ENCODE data around the gene RFT1.

The RFT1 gene

DNA sequence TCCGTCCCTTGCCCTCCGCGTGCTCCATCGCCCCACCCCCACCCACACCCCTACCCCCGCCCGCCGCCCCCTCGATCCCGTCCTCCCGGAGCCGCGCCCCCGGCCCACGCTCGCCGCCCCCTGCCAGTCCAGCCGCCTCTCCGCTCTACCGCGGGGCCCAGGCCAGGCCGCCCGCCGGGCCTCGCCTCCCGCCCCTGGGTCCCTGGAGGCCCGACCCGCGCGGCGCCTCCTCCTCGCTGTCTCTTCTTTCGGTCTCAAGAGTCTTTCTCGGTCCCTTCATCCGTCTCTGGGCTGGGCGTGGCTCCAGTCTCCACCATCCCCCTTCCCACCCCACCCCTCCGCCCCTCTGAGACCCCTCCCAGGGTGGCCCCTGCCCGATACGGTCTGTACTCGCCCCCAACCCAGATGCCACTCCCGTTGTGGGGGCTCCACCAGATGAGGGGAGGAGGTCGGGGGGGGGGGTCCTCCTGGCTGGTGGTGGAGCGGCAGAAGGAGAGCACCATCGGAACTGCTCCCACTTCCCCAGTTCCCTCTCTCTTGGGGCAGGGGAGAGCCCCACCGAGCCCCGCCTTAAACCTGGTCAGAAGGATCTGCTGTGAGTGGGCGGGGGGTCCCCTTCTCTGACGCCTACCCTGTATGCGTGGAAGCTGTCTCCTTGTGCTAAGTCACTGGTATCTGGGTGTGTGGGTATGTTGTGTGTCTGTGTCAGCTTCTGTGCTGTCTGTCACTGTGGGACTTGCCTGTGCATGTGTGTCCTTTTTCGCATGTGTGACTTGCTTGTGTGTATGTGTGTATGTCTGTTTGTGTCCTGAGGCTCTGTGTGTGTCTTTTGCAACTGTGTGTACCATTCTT lies 31.8 kb upstream of the RFT1 start:
- TF ChIP-seq CTCF (IDR thresholded peaks at IDR 0.05; ENCODE audit: low read depth, low read length), result no peak
- no peak for DNase-seq (ENCODE audit: extremely low read depth, low read depth)

- TF ChIP-seq CTCF (IDR thresholded peaks at IDR 0.05; ENCODE audit: low read depth, low read length), result no peak
- DNase-seq (ENCODE audit: extremely low read depth, low read depth), result no peak
Observed at GRCh38 chr3:53161450-53161819, 31.2 kb upstream of the RFT1 start.

DNA sequence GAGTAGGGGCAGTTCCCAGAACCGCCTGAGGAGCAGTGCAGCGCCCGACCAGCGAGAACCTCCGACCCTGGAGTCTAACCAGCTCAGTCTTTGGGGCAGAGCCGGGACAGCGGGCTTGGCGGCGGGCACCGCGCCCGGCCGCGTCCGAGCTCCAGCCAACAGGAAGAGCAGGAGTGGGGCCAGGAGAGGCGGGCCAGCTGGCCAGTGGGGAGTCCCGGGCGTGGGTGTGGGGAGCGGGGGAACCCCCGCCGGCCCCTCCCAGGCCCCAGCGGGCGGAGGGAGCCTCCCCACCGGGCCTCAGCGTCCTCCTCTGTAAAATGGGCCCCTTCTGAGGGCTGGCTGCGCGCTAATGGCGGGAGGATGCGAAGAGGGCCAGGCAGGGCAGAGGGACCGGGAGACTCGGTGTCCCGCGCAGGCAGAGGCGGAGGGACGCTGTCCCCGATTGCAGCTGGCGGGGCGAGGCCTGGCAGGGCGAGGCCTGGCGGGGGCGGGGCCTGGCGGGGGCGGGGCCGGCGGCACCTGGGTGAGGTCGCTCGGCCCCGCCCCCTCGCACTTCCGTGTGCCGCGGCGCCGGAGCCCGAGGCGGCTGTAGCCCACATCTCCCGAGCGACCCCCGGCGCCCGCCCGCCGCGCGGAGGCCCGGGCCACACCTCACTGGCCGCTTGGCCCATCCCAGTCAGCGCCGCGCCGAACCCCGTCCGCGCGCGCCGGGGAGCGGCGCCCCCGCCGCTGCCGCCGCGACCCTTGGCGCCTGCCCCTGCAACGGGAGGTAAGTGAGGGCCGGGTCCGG lies 30.6 kb upstream of the RFT1 start, which contains the start of gene PRKCD:
TSS of gene PRKCD (plus strand) at position 550 of the 790 bp plus-strand sequence. CDS start 17,214 bp downstream, outside the sequence.
- peak; percentile 77 for DNase-seq (ENCODE audit: extremely low read depth, low read depth)
- peak; percentile 47 for TF ChIP-seq CTCF (IDR thresholded peaks at IDR 0.05; ENCODE audit: low read depth, low read length)

DNA sequence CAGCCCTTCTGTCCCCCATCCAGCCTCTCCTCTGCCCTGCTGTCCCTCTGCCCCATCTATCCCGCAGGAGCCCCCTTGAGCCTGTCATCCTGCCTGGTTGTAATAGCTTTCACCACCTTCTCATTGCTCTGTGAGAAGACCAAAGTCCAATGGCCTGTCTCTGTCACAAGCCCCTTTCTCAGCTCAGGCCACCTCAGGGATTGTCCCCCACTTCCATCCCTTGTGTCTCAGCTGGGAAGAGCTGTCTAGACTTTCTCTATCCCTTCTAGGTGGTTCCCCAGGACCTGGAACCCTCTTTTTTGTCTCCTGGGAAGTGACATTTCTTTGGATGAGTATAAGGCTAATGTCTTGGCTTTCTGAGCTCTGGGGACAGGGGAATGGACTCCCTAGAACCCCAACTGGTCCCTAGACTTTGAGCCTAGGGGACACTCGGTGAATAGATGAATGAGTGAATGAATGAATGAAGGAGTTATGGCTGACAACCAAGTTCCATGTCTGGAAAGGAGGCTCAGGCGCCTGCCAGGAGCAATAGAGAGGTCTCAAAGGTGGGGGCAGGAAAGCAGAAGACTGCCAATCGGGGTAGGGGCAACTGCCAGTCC lies 29.9 kb upstream of the RFT1 start:
- DNase-seq (ENCODE audit: extremely low read depth, low read depth), result no peak
- TF ChIP-seq CTCF (IDR thresholded peaks at IDR 0.05; ENCODE audit: low read depth, low read length), result no peak

DNA sequence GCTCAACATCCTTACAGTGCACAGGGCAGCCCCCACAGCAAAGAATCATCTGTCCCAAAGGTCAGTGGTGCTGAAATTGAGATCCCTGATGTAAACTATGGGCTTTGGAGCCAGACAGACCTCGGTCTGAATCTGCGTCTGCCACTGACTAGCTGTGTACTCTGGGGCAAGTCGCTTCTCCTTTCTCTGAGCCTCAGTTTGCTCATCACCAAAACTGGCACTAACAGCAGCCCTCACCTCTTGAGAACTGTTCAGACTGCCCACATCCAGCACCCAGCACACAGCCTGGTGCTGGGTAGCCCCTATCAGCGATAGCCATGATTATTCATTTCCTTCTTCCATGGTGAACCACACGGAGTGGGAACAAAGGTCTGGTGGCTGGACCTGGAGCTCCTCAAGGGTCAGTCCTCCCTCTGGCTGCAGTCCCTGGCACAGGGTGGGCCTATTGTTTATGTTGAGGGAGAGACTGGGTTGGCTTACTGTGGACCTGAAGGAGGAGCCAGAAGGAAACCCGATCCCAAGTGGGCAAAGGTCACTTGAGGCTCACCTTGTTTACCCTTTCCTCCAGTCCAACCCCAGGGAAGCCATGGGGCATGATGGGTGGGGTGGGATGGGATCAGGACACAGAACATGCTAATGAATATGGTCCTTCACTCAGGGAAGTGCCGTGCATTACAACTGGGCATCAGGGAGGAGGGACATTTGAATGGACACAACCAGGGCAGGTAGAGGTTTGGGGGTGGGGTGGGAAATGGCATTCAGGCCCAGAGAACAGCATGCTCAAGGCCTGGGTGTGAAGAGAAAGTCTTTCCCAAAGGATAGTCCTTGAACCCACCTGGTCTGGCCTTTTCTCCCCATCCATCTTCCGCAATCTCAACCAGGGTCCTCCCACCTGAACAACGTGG lies 29.2 kb upstream of the RFT1 start:
- DNase-seq (ENCODE audit: extremely low read depth, low read depth), result no peak
- TF ChIP-seq CTCF (IDR thresholded peaks at IDR 0.05; ENCODE audit: low read depth, low read length), result no peak

DNA sequence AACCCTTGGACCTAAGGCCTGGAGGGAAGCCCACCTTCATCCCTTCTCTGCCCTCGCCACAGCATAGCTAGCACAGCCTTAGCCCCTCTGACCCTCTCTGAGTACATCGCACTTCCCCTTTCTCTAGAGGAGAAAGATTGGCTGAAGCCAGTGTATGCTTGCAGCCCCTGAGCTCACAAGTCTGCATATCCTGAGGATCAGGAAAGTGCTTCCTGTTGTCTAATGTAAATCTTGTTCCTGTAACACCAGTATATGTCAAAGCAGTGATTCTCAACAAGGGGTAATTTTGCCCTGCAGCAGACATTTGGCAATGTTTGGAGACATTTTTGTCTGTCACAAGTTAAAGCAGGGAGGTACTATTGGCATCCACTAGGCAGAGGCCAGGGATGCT lies 28.5 kb upstream of the RFT1 start:
- no peak for TF ChIP-seq CTCF (IDR thresholded peaks at IDR 0.05; ENCODE audit: low read depth, low read length)
- no peak for DNase-seq (ENCODE audit: extremely low read depth, low read depth)
